ELF-1 (cell line): ENCODE data around the gene TRIM25.
A peak's percentile ranks its signal among the peaks of the same experiment; 100 is the strongest.

ENCODE experiments used
- DNase-seq: peaks from one replicate; pipeline ENCODE4 v3.0.0-alpha.2; 2016; ENCODE audit warnings: low read depth, low spot score

Gene TRIM25

GRCh38 chr17:56928586-56928985 is 14.7 kb upstream of the TRIM25 start:
- no peak for DNase-seq

GRCh38 chr17:56926704-56927103 is 12.9 kb upstream of the TRIM25 start:
- peak; percentile 33 for DNase-seq

- peak; percentile 15 for DNase-seq
Observed at GRCh38 chr17:56926270-56926669, 12.4 kb upstream of the TRIM25 start.

GRCh38 chr17:56925088-56925487 is 11.2 kb upstream of the TRIM25 start:
- DNase-seq = no peak

- DNase-seq = no peak
Observed at GRCh38 chr17:56919717-56920116, 5.9 kb upstream of the TRIM25 start.

GRCh38 chr17:56918916-56919315 is 5.1 kb upstream of the TRIM25 start:
- no peak for DNase-seq

GRCh38 chr17:56917559-56918296 is 3.9 kb upstream of the TRIM25 start:
- DNase-seq = no peak

GRCh38 chr17:56914581-56915273 is 878 bp upstream of the TRIM25 start:
- DNase-seq = no peak

- DNase-seq = no peak
Observed at GRCh38 chr17:56913353-56913866, 439 bp downstream of the TRIM25 start.

- DNase-seq = no peak
Observed at GRCh38 chr17:56913000-56913311, 893 bp downstream of the TRIM25 start.

- no peak for DNase-seq
Observed at GRCh38 chr17:56912105-56912999, 1.5 kb downstream of the TRIM25 start.

- no peak for DNase-seq
Observed at GRCh38 chr17:56910509-56911235, 3.2 kb downstream of the TRIM25 start.

GRCh38 chr17:56909742-56910508 is 3.9 kb downstream of the TRIM25 start:
- DNase-seq = no peak

- no peak for DNase-seq
Observed at GRCh38 chr17:56908001-56908542, 5.8 kb downstream of the TRIM25 start.

- no peak for DNase-seq
Observed at GRCh38 chr17:56903560-56903959, 10.3 kb downstream of the TRIM25 start.

GRCh38 chr17:56902348-56902747 is 11.5 kb downstream of the TRIM25 start:
- no peak for DNase-seq

- no peak for DNase-seq
Observed at GRCh38 chr17:56899403-56899802, 14.4 kb downstream of the TRIM25 start.

- no peak for DNase-seq
Observed at GRCh38 chr17:56898874-56899273, 15.0 kb downstream of the TRIM25 start.

GRCh38 chr17:56897646-56898424 is 16.0 kb downstream of the TRIM25 start:
- no peak for DNase-seq

GRCh38 chr17:56896968-56897359 is 16.9 kb downstream of the TRIM25 start:
- no peak for DNase-seq
